HG02759 (cell line): ENCODE results near the gene SHH.

Experiments used
- ATAC-seq: cut with Tn5 transposase; IDR thresholded peaks from one replicate; pipeline ENCODE4 v1.9.1; 2021; ENCODE audit warnings: mild to moderate bottlenecking, moderate library complexity; ENCODE audit not compliant: unreplicated experiment

The SHH gene

GRCh38 chr7:155811895-155812761, at the start of gene SHH:
SHH (minus strand) TSS chr7:155812463; CDS start chr7:155812122, 341 bp downstream.
- ATAC-seq = no peak

GRCh38 chr7:155861480-155861868, 49.2 kb upstream of the SHH start:
- no peak for ATAC-seq

- ATAC-seq = no peak
Measured at GRCh38 chr7:155860840-155861479, 48.7 kb upstream of the SHH start.

- ATAC-seq = no peak
Measured at GRCh38 chr7:155860461-155860839, 48.2 kb upstream of the SHH start.

GRCh38 chr7:155858521-155859061, 46.3 kb upstream of the SHH start:
- ATAC-seq = no peak

GRCh38 chr7:155857141-155857540, 44.9 kb upstream of the SHH start:
- ATAC-seq = no peak

- no peak for ATAC-seq
Measured at GRCh38 chr7:155856656-155857055, 44.4 kb upstream of the SHH start.

GRCh38 chr7:155852426-155853301, 40.4 kb upstream of the SHH start:
- no peak for ATAC-seq

- no peak for ATAC-seq
Measured at GRCh38 chr7:155851892-155852291, 39.6 kb upstream of the SHH start.

GRCh38 chr7:155850766-155851678, 38.8 kb upstream of the SHH start:
- ATAC-seq = no peak

- no peak for ATAC-seq
Measured at GRCh38 chr7:155850001-155850436, 37.8 kb upstream of the SHH start.

- no peak for ATAC-seq
Measured at GRCh38 chr7:155848691-155849669, 36.7 kb upstream of the SHH start.

GRCh38 chr7:155847821-155848435, 35.7 kb upstream of the SHH start:
- no peak for ATAC-seq

GRCh38 chr7:155846936-155847335, 34.7 kb upstream of the SHH start:
- ATAC-seq = no peak

- ATAC-seq = no peak
Measured at GRCh38 chr7:155846156-155846555, 33.9 kb upstream of the SHH start.

GRCh38 chr7:155845226-155845625, 33.0 kb upstream of the SHH start:
- no peak for ATAC-seq

GRCh38 chr7:155844526-155844925, 32.3 kb upstream of the SHH start:
- ATAC-seq = no peak

GRCh38 chr7:155844019-155844453, 31.8 kb upstream of the SHH start:
- no peak for ATAC-seq
